Peyer's patch (tissue), 4 donors: Measurements from ENCODE around the gene OR4K17.

Source experiments
- CTCF ChIP-seq, 6 experiments: fragments of 450-650 bp in 4 of 6; fragments of 200-600 bp in 2 of 6; sonication (generic) in 1 of 6; IDR thresholded peaks; one replicate each; pipeline ENCODE4 v1.5.1; 2017 to 2019; ENCODE audit warnings: antibody characterized with exemption in 6 of 6, mild to moderate bottlenecking in 3 of 6, moderate library complexity in 1 of 6
- POLR2A ChIP-seq, 2 donors: fragments of 450-650 bp; IDR thresholded peaks; one replicate each; pipeline ENCODE4 v1.5.1; 2017; ENCODE audit warnings: antibody characterized with exemption in 2 of 2, mild to moderate bottlenecking in 2 of 2, moderate library complexity in 2 of 2

- TF ChIP-seq CTCF (IDR thresholded peaks at IDR 0.05) (no peak), POLR2A (IDR thresholded peaks at IDR 0.05) (no peak)
These were observed 6.2 kb downstream of the OR4K17 start for GRCh38 chr14:20116748-20117147.
